ENCODE results near the gene FOXE1. TPM values are rescaled to one million over a fixed set of nuclear protein-coding genes. Genes with fewer than 3 reads are reported as not detected.

FOXE1 gene
- polyA plus RNA-seq, 12 donors: 0.08 to 0.12 (median 0.10) TPM; not detected in 9

Other genes starting within 250 kb of the FOXE1 start
- gene TSTD2, start 219.9 kb upstream of the FOXE1 start, polyA plus RNA-seq (ENCODE audit: insufficient read length in 12 of 12): 10 to 100 TPM in 11 of 12 donors, not detected in 1; 12.0 to 32.7 (median 23.2) TPM
- gene NCBP1, start 219.4 kb upstream of the FOXE1 start, polyA plus RNA-seq (ENCODE audit: insufficient read length in 12 of 12): 10 to 100 TPM in 11 of 12 donors, not detected in 1; 29.0 to 49.3 (median 41.6) TPM
- gene XPA, start 155.9 kb upstream of the FOXE1 start, polyA plus RNA-seq (ENCODE audit: insufficient read length in 12 of 12): 10 to 100 TPM in 11 of 12 donors, not detected in 1; 10.6 to 38.4 (median 21.9) TPM
- gene TRMO, start 69.3 kb downstream of the FOXE1 start, polyA plus RNA-seq (ENCODE audit: insufficient read length in 12 of 12): 10 to 100 TPM in 8 of 12 donors, 1 to 10 TPM in 3, not detected in 1; 9.4 to 16.3 (median 10.6) TPM
- gene HEMGN, start 84.9 kb downstream of the FOXE1 start, polyA plus RNA-seq (ENCODE audit: insufficient read length in 12 of 12): 10 to 100 TPM in 3 of 12 donors, 1 to 10 TPM in 8, not detected in 1; 2.6 to 20.6 (median 4.9) TPM
- 100 to 1,000 TPM in 11 of 12 donors, not detected in 1; 116 to 230 (median 142) TPM for gene ANP32B, start 130.1 kb downstream of the FOXE1 start, polyA plus RNA-seq (ENCODE audit: insufficient read length in 12 of 12)
- gene NANS, start 203.5 kb downstream of the FOXE1 start, polyA plus RNA-seq (ENCODE audit: insufficient read length in 12 of 12): 10 to 100 TPM in 11 of 12 donors, not detected in 1; 28.0 to 45.4 (median 33.4) TPM